GM12801 (cell line): Measurements from ENCODE around the gene PHF1.

ENCODE experiments used
- CTCF ChIP-seq: IDR thresholded peaks from one replicate; pipeline ENCODE4 v1.5.1; 2011; ENCODE audit warnings: control low read depth; ENCODE audit not compliant: insufficient read length; ENCODE audit errors: extremely low read depth

The PHF1 gene

DNA sequence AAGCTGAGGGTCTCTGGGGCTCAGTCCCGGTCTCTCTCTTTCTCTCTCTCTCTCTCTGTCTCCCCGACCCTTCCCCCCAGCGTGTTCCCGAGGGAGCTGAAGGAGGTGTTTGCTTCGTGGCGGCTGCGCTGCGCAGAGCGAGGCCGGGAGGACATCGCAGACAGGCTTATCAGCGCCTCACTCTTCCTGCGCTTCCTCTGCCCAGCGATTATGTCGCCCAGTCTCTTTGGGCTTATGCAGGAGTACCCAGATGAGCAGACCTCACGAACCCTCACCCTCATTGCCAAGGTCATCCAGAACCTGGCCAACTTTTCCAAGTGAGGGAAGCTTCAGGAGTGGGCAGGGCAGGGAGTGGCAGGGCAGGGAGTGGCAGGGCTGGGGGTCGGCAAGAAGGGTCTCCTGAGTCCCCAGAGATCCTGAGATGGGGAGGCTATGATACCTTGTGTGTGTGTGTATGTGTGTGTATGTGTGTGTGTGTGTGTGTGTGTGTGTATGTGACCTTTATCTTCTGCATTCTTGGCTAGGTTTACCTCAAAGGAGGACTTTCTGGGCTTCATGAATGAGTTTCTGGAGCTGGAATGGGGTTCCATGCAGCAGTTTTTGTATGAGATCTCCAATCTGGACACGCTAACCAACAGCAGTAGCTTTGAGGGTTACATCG is 30.0 kb downstream of the PHF1 start:
- TF ChIP-seq CTCF = no peak

- TF ChIP-seq CTCF = no peak
These were observed 30.6 kb downstream of the PHF1 start for GRCh38 chr6:33441457-33441856.

GRCh38 chr6:33442283-33442682 is 31.5 kb downstream of the PHF1 start:
- TF ChIP-seq CTCF = no peak

DNA sequence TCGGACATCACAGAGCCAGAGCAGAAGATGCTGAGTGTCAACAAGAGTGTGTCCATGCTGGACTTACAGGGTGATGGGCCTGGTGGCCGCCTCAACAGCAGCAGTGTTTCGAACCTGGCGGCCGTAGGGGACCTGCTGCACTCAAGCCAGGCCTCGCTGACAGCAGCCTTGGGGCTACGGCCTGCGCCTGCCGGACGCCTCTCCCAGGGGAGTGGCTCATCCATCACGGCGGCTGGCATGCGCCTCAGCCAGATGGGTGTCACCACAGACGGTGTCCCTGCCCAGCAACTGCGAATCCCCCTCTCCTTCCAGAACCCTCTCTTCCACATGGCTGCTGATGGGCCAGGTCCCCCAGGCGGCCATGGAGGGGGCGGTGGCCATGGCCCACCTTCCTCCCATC is 32.2 kb downstream of the PHF1 start:
- no peak for TF ChIP-seq CTCF

GRCh38 chr6:33443619-33444504 is 33.0 kb downstream of the PHF1 start:
- no peak for TF ChIP-seq CTCF

DNA sequence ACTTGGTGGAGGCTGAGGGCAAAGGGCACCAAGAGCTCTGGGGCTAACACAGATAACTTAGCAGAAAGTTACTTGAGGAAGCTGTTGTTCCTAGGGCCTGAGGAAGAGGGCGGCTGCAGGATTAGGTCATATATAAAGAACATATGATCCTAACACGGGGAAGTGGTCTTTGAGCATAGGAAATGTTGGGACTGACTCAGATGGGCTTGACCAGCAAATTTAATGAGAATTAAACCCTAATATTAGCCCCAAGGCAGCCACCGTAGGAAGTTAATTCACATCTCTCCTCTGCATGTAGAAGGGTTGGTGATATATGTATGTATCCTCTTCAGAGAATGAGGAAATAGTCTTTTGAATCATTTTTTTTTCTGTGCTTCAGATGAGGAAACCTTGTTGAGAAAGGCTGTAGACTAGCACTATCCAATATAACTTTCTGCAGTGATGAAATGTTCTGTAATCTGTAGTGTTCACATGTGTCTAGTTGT is 34.3 kb downstream of the PHF1 start:
- no peak for TF ChIP-seq CTCF

- TF ChIP-seq CTCF = no peak
These were observed 35.5 kb downstream of the PHF1 start for GRCh38 chr6:33446356-33446755.
